Adrenal gland (tissue), 12 donors: ENCODE data around the gene ZBTB32. TPM values are rescaled to one million over a fixed set of nuclear protein-coding genes. Genes with fewer than 3 reads are reported as not detected.

Experiments used
- DNase-seq, 7 donors: peaks; one replicate each; pipeline ENCODE4 v3.0.0-alpha.2; 2019 to 2020
- H3K27ac ChIP-seq, 5 donors: fragments of 200-600 bp; sonication (generic) in 4 of 5; 1 replicate in 3 of 5; 2 replicates in 2 of 5; pipeline versions ENCODE4 v1.5.1 to v1.8.0; 2016 to 2020; ENCODE audit warnings: mild to moderate bottlenecking in 1 of 5
- H3K27me3 ChIP-seq: fragments of 200-600 bp; 2 replicates; pipeline ENCODE4 v1.8.0; 2021
- H3K36me3 ChIP-seq, 2 donors: fragments of 200-600 bp; replicated peaks in 1 of 2; 1 replicate in 1 of 2; 2 replicates in 1 of 2; pipeline versions ENCODE4 v1.5.1 to v1.8.0; 2018 to 2022
- H3K4me1 ChIP-seq, 2 donors: fragments of 200-600 bp; replicated peaks in 1 of 2; 1 replicate in 1 of 2; 2 replicates in 1 of 2; pipeline versions ENCODE4 v1.5.1 to v1.8.0; 2018 to 2021
- H3K4me3 ChIP-seq, 4 donors: fragments of 200-600 bp; sonication (generic) in 3 of 4; one replicate each; pipeline ENCODE4 v1.5.1; 2016 to 2018
- H3K9me3 ChIP-seq, 3 donors: fragments of 200-600 bp; sonication (generic) in 1 of 3; replicated peaks in 1 of 3; 1 replicate in 2 of 3; 2 replicates in 1 of 3; pipeline versions ENCODE4 v1.5.1 to v1.8.0; 2016 to 2021
- POLR2A ChIP-seq, 2 donors: fragments of 450-650 bp; IDR thresholded peaks; one replicate each; pipeline ENCODE4 v1.6.1; 2017; ENCODE audit warnings: antibody characterized with exemption in 2 of 2, mild to moderate bottlenecking in 2 of 2, moderate library complexity in 1 of 2
- WGBS, 4 donors: extraction: QIAGEN DNeasy Blood & Tissue Kit in 2 of 4; methylation state at CpG; one replicate each; pipeline versions ENCODE4 v1.1.5 to v1.1.7; 2013 to 2017; 5-methylcytosine and 5-hydroxymethylcytosine counted together
- intact Hi-C, 2 donors: fragments of 100-400 bp; cut with DNase I; formaldehyde crosslinking; loops; one replicate each; pipeline versions ENCODE4 v1.14.1 to v1.15.0; 2022 to 2023
- polyA plus RNA-seq, 3 donors: library from polyadenylated mRNA; stranded (reverse); fragments of 200-250 nt in 2 of 3; fragments of 350-450 nt in 1 of 3; fragmentation: Illumina TruSeq in 1 of 3; extraction: RNeasy Lipid Tissue Mini Kit (QIAGEN cat#74804) in 1 of 3; gene quantifications; one replicate each; pipeline ENCODE4 v1.2.3, GENCODE V29; 2013 to 2014
- total RNA-seq, 9 donors: library from RNA; depleted of rRNA in 4 of 9; stranded (reverse); fragments of >200 nt in 4 of 9; fragments of 120-200 nt in 1 of 9; fragmentation: NEBNext Ultra II Directional in 1 of 9; extraction: Animal tissue kit (Norgen Biotek cat#: 25700) in 1 of 9; gene quantifications; one replicate each; pipeline versions ENCODE4 v1.1.0 to v1.2.4, GENCODE V29; 2013 to 2023
- TF ChIP-seq, protein P1 (sequence below), 6 experiments: fragments of 450-650 bp in 4 of 6; fragments of 200-600 bp in 2 of 6; sonication (generic) in 1 of 6; IDR thresholded peaks; 1 replicate in 5 of 6; 2 replicates in 1 of 6; pipeline versions ENCODE4 v1.5.1 to v1.8.0; 2016 to 2021; ENCODE audit warnings: antibody characterized with exemption in 6 of 6, mild to moderate bottlenecking in 2 of 6, moderate library complexity in 1 of 6
- donor health status: healthy with polysubstance abuse.
- donor health status: Bipolar disorder and iron deficiency.
- donor health status: DM: yes; HTN: yes; CAD: no.
- donor health status: DM: no; HTN: no; CAD: no.
- donor health status: DM: no; HTN: no; CAD: no.
- donor health status: DM: yes; HTN: yes; CAD: no.

The ZBTB32 gene
- total and polyA plus RNA-seq, 12 donors: 0.27 to 0.40 (median 0.38) TPM; not detected in 9

DNA sequence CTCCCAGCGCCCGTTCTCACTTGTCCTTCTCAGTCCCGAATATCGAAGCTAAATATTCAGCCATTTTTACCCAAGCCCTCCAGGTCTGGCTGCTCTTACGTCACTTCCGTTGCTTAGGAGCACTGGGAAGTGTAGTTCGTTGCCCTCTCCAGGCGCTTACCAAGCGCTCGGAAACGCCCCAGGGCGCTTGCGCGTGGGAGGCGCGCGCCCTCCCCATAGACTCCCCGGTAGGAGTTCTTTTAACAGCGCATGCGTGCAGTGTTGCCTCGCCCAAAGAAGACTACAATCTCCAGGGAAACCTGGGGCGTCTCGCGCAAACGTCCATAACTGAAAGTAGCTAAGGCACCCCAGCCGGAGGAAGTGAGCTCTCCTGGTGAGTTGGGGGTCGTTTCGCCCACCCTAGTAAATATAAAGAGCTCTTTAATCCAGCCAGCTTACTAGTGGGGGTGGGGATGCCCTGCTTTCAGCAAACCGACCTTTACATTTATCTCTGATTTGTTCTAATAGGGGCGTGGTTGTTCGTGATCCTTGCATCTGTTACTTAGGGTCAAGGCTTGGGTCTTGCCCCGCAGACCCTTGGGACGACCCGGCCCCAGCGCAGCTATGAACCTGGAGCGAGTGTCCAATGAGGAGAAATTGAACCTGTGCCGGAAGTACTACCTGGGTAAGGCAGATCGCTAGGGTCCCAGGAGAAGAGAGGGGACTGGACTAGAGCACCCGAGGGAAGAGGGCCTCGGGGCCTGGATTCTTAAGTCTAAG is 41.1 kb downstream of the ZBTB32 start, which contains the start of the genes PSENEN and U2AF1L4:
TSS of gene PSENEN (plus strand) at position 324 of the 759 bp plus-strand sequence. CDS start at position 604, 280 bp downstream.
TSS of gene U2AF1L4 (minus strand) at position 91 of the 759 bp plus-strand sequence. CDS start at position 64, 27 bp downstream.
- H3K9me3 ChIP-seq: no peaks in the 10 kb centered on the region
- no peaks in the 10 kb centered on the region for H3K27me3 ChIP-seq
- intact Hi-C loops: no loop called here
- H3K36me3 ChIP-seq: no peaks in the 10 kb centered on the region
- 0 to 1% (median 1%) methylated on average over 18 to 40 of the region's 40 CpGs for WGBS, 4 donors
- peak within 1 kb of the TSS; percentile 34 to 89 (median 84) for H3K4me3 ChIP-seq
- peak within 1 kb of the TSS; percentile 99 to 100 (median 100) for H3K27ac ChIP-seq
- DNase-seq: peak; percentile 97 to 99 (median 98)
- peaks cover 25 to 55% of the 10 kb centered on the region in 2 donors for H3K4me1 ChIP-seq
- TF ChIP-seq POLR2A (IDR thresholded peaks at IDR 0.05): peak in 1 of 2 donors; percentile 42
- TF ChIP-seq, protein P1, sequence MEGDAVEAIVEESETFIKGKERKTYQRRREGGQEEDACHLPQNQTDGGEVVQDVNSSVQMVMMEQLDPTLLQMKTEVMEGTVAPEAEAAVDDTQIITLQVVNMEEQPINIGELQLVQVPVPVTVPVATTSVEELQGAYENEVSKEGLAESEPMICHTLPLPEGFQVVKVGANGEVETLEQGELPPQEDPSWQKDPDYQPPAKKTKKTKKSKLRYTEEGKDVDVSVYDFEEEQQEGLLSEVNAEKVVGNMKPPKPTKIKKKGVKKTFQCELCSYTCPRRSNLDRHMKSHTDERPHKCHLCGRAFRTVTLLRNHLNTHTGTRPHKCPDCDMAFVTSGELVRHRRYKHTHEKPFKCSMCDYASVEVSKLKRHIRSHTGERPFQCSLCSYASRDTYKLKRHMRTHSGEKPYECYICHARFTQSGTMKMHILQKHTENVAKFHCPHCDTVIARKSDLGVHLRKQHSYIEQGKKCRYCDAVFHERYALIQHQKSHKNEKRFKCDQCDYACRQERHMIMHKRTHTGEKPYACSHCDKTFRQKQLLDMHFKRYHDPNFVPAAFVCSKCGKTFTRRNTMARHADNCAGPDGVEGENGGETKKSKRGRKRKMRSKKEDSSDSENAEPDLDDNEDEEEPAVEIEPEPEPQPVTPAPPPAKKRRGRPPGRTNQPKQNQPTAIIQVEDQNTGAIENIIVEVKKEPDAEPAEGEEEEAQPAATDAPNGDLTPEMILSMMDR (IDR thresholded peaks at IDR 0.05): no peak

DNA sequence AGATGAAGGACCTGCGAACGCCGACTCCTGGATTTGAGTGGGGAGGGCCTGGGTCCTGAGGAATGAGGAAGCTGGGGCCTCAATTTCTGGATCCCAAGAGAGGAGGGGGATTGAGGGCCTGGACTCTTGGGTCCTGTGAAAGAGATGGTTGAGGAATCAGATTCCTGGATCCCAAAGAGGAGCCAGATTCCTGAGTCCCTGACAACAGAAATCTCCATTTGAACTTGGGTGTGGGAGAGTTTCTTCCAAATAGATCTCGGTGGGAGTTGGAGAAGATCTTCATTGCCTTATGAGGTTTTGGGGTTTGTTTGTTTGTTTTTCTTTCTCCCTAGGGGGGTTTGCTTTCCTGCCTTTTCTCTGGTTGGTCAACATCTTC is 41.7 kb downstream of the ZBTB32 start:
- no peaks in the 10 kb centered on the region for H3K9me3 ChIP-seq
- DNase-seq: no peak
- peak overlapping the region in 3 of 4 donors; percentile 60 to 89 (median 74) for H3K4me3 ChIP-seq
- WGBS, 4 donors: 1 to 4% (median 3%) methylated on average over 3 to 4 of the region's 4 CpGs
- H3K27ac ChIP-seq: peak overlapping the region in 3 of 5 donors; percentile 30 to 100 (median 81)
- intact Hi-C loops: no loop called here
- no peaks in the 10 kb centered on the region for H3K36me3 ChIP-seq
- no peak for TF ChIP-seq POLR2A (IDR thresholded peaks at IDR 0.05)
- TF ChIP-seq, protein P1 (IDR thresholded peaks at IDR 0.05): no peak
- no peaks in the 10 kb centered on the region for H3K27me3 ChIP-seq
- peaks cover 23 to 51% of the 10 kb centered on the region in 2 donors for H3K4me1 ChIP-seq

DNA sequence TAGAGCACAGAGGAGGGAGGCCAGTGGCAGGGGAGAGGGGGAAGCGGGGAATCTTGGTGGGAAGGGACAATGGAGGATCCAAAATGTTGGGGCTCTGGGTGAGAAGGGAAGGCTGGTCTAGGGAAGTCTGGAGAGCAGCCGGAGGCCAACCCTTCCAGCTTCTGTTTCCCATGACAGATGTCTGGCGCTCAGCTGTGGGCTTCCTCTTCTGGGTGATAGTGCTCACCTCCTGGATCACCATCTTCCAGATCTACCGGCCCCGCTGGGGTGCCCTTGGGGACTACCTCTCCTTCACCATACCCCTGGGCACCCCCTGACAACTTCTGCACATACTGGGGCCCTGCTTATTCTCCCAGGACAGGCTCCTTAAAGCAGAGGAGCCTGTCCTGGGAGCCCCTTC is 42.2 kb downstream of the ZBTB32 start:
- peaks cover 21 to 47% of the 10 kb centered on the region in 2 donors for H3K4me1 ChIP-seq
- no peaks in the 10 kb centered on the region for H3K36me3 ChIP-seq
- H3K27me3 ChIP-seq: no peaks in the 10 kb centered on the region
- no peak overlapping the region for H3K4me3 ChIP-seq
- intact Hi-C loops: no loop called here
- no peaks in the 10 kb centered on the region for H3K9me3 ChIP-seq
- 64 to 82% (median 79%) methylated on average over 5 of the region's 5 CpGs for WGBS, 4 donors
- H3K27ac ChIP-seq: no peak overlapping the region
- DNase-seq: no peak
- TF ChIP-seq, protein P1 (IDR thresholded peaks at IDR 0.05): no peak
- no peak for TF ChIP-seq POLR2A (IDR thresholded peaks at IDR 0.05)

DNA sequence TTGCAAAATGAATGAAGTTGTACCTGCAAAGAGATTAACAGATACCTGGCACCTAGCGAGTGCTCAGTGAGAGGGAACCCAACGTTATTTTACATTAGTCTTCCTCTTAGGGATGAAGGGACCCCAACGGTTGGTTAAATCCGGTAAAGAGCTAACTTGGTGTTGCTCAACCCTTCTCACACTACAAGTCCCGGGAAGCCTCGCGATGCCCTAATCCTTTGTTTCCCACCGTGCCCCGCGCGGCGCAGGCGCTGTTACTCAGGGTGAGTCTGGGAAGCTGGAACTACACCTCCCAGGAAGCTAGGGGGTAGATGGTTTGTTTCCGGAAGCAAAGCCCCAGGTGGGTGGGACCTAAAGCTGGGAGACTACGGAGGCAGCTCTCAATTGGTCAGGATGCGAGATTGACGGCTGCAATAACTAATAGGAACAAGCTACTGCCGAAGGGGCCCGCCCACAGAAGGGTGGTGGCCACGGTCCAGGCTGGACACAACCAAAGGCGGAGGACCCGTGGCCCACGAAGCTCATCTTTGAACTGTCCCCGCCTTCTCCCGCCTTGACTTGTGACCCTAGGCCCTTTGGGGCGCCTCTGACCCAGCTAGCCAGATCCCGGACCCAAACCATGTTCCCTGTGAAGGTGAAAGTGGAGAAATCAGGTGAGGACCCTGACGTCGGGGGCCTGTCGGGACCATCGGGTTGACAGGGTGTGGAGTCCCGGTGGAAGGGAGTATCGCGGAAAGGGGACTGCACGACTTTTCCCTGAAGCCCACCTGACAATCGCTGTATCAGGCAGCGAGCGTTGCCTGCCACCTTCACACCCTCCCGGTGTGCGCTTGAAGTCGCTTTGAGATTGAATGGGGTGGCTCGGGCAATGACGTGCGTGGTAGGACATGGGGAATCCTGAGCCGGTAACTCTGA is 44.0 kb downstream of the ZBTB32 start, which contains the start of gene LIN37:
TSS of gene LIN37 (plus strand) at position 471 of the 915 bp plus-strand sequence. CDS start at position 620, 149 bp downstream.
- peaks cover 21 to 40% of the 10 kb centered on the region in 2 donors for H3K4me1 ChIP-seq
- H3K4me3 ChIP-seq: peak within 1 kb of the TSS in 3 of 4 donors; percentile 56 to 87 (median 76)
- H3K27ac ChIP-seq: peak within 1 kb of the TSS in 4 of 5 donors; percentile 46 to 78 (median 62)
- TF ChIP-seq, protein P1 (IDR thresholded peaks at IDR 0.05): peak in 3 of 6 experiments; percentile 11 to 41 (median 41)
- TF ChIP-seq POLR2A (IDR thresholded peaks at IDR 0.05): peak; percentile 91 to 95
- DNase-seq: peak; percentile 99 to 100 (median 99)
- H3K36me3 ChIP-seq: peaks cover 0 to 14% of the 10 kb centered on the region in 2 donors
- intact Hi-C loops: no loop called here
- no peaks in the 10 kb centered on the region for H3K27me3 ChIP-seq
- H3K9me3 ChIP-seq: no peaks in the 10 kb centered on the region
- 1% methylated on average over 42 to 45 of the region's 45 CpGs for WGBS, 4 donors
